Gastroesophageal sphincter (tissue), 3 donors: ENCODE data around the gene FBL.
"Not testable (repeated sequence)": the region's sequence is repeated elsewhere in the genome, so short reads cannot be mapped to it uniquely, and the experiment has no call there.

ENCODE experiments used
- EP300 ChIP-seq: sonication (generic); formaldehyde crosslinking; IDR thresholded peaks from one replicate; pipeline ENCODE4 v1.6.1; 2017; ENCODE audit warnings: antibody characterized with exemption, mild to moderate bottlenecking
- POLR2A ChIP-seq, 2 donors: fragments of 450-650 bp; IDR thresholded peaks; one replicate each; pipeline ENCODE4 v1.6.1; 2017; ENCODE audit warnings: antibody characterized with exemption in 2 of 2, mild to moderate bottlenecking in 2 of 2, moderate library complexity in 1 of 2
- POLR2AphosphoS5 ChIP-seq: sonication (generic); formaldehyde crosslinking; IDR thresholded peaks from one replicate; pipeline ENCODE4 v1.6.1; 2017; ENCODE audit warnings: antibody characterized with exemption
- TF ChIP-seq, protein P1 (sequence below), 4 experiments: fragments of 200-600 bp in 2 of 4; fragments of 450-650 bp in 2 of 4; sonication (generic) in 1 of 4; IDR thresholded peaks; one replicate each; pipeline ENCODE4 v1.5.1; 2017 to 2019; ENCODE audit warnings: antibody characterized with exemption in 4 of 4, mild to moderate bottlenecking in 2 of 4, moderate library complexity in 2 of 4

GRCh38 chr19:39892506-39892902, 46.3 kb upstream of the FBL start:
- TF ChIP-seq POLR2A (IDR thresholded peaks at IDR 0.05); EP300; POLR2AphosphoS5: not testable (repeated sequence)
- TF ChIP-seq, protein P1, sequence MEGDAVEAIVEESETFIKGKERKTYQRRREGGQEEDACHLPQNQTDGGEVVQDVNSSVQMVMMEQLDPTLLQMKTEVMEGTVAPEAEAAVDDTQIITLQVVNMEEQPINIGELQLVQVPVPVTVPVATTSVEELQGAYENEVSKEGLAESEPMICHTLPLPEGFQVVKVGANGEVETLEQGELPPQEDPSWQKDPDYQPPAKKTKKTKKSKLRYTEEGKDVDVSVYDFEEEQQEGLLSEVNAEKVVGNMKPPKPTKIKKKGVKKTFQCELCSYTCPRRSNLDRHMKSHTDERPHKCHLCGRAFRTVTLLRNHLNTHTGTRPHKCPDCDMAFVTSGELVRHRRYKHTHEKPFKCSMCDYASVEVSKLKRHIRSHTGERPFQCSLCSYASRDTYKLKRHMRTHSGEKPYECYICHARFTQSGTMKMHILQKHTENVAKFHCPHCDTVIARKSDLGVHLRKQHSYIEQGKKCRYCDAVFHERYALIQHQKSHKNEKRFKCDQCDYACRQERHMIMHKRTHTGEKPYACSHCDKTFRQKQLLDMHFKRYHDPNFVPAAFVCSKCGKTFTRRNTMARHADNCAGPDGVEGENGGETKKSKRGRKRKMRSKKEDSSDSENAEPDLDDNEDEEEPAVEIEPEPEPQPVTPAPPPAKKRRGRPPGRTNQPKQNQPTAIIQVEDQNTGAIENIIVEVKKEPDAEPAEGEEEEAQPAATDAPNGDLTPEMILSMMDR (IDR thresholded peaks at IDR 0.05) = not testable (repeated sequence)
